EL (cell line): ENCODE data around the gene IRX5.
A peak's percentile ranks its signal among the peaks of the same experiment; 100 is the strongest.

Experiments used
- DNase-seq: peaks from one replicate; pipeline ENCODE4 v3.0.0-alpha.2; 2016

IRX5 gene

GRCh38 chr16:54930005-54930868 is at the start of gene IRX5:
Gene IRX5, plus strand, starts transcription at chr16:54930865. Its CDS starts 334 bp downstream, at chr16:54931199.
- peak; percentile 97 for DNase-seq

GRCh38 chr16:54882556-54882955 is 48.1 kb upstream of the IRX5 start:
- DNase-seq, result no peak

GRCh38 chr16:54883358-54883757 is 47.3 kb upstream of the IRX5 start:
- DNase-seq, result no peak

GRCh38 chr16:54886078-54886477 is 44.6 kb upstream of the IRX5 start:
- DNase-seq, result no peak

- DNase-seq, result no peak
Measured at GRCh38 chr16:54890381-54890780, 40.3 kb upstream of the IRX5 start.

GRCh38 chr16:54891346-54891745 is 39.3 kb upstream of the IRX5 start:
- DNase-seq, result no peak

GRCh38 chr16:54892981-54893380 is 37.7 kb upstream of the IRX5 start:
- no peak for DNase-seq

- no peak for DNase-seq
Measured at GRCh38 chr16:54897930-54898329, 32.7 kb upstream of the IRX5 start.

GRCh38 chr16:54901606-54902005 is 29.1 kb upstream of the IRX5 start:
- no peak for DNase-seq

- no peak for DNase-seq
Measured at GRCh38 chr16:54903047-54903446, 27.6 kb upstream of the IRX5 start.

- DNase-seq, result no peak
Measured at GRCh38 chr16:54911079-54911478, 19.6 kb upstream of the IRX5 start.

- no peak for DNase-seq
Measured at GRCh38 chr16:54912720-54913119, 17.9 kb upstream of the IRX5 start.

- peak; percentile 63 for DNase-seq
Measured at GRCh38 chr16:54921206-54921824, 9.3 kb upstream of the IRX5 start.

- DNase-seq, result no peak
Measured at GRCh38 chr16:54923055-54923473, 7.6 kb upstream of the IRX5 start.

GRCh38 chr16:54923988-54924387 is 6.7 kb upstream of the IRX5 start:
- no peak for DNase-seq

GRCh38 chr16:54926166-54926838 is 4.4 kb upstream of the IRX5 start:
- peak; percentile 72 for DNase-seq

- DNase-seq, result no peak
Measured at GRCh38 chr16:54927125-54928015, 3.3 kb upstream of the IRX5 start.

- DNase-seq, result peak; percentile 51
Measured at GRCh38 chr16:54928016-54928356, 2.7 kb upstream of the IRX5 start.

- peak; percentile 73 for DNase-seq
Measured at GRCh38 chr16:54928411-54929089, 2.1 kb upstream of the IRX5 start.

- peak; percentile 99 for DNase-seq
Measured at GRCh38 chr16:54929090-54930004, 1.3 kb upstream of the IRX5 start.

- DNase-seq, result no peak
Measured at GRCh38 chr16:54930869-54931119, 129 bp downstream of the IRX5 start.
